ENCODE data around the gene TXNDC17.

Gene TXNDC17

GRCh38 chr17:6677158-6677831 is 36.4 kb downstream of the TXNDC17 start:
- H3K4me3 ChIP-seq (replicated peaks; ENCODE audit: low read depth, low read length) = no peak overlapping the region
- no peak for DNase-seq (ENCODE audit: low read depth)

GRCh38 chr17:6677946-6678345 is 37.1 kb downstream of the TXNDC17 start:
- no peak for TF ChIP-seq CTCF (IDR thresholded peaks at IDR 0.05; ENCODE audit: low read length, missing control alignments)
- no peak for DNase-seq (ENCODE audit: low read depth)
- no peak overlapping the region for H3K4me3 ChIP-seq (replicated peaks; ENCODE audit: low read depth, low read length)

More at GRCh38 chr17:6677158-6677831, 36.4 kb downstream of the TXNDC17 start:
- no peak for TF ChIP-seq CTCF (IDR thresholded peaks at IDR 0.05; ENCODE audit: low read length, missing control alignments)

- no peak for TF ChIP-seq CTCF (IDR thresholded peaks at IDR 0.05; ENCODE audit: low read length, missing control alignments)
- no peak overlapping the region for H3K4me3 ChIP-seq (replicated peaks; ENCODE audit: low read depth, low read length)
- DNase-seq (ENCODE audit: low read depth) = no peak
Measured at GRCh38 chr17:6679241-6679640, 38.4 kb downstream of the TXNDC17 start.

GRCh38 chr17:6681176-6681575 is 40.3 kb downstream of the TXNDC17 start:
- no peak overlapping the region for H3K4me3 ChIP-seq (replicated peaks; ENCODE audit: low read depth, low read length)
- DNase-seq (ENCODE audit: low read depth) = no peak
- TF ChIP-seq CTCF (IDR thresholded peaks at IDR 0.05; ENCODE audit: low read length, missing control alignments) = no peak

- H3K4me3 ChIP-seq (replicated peaks; ENCODE audit: low read depth, low read length) = no peak overlapping the region
- no peak for TF ChIP-seq CTCF (IDR thresholded peaks at IDR 0.05; ENCODE audit: low read length, missing control alignments)
- DNase-seq (ENCODE audit: low read depth) = no peak
Measured at GRCh38 chr17:6681671-6682070, 40.8 kb downstream of the TXNDC17 start.

GRCh38 chr17:6682339-6682738 is 41.5 kb downstream of the TXNDC17 start:
- no peak for TF ChIP-seq CTCF (IDR thresholded peaks at IDR 0.05; ENCODE audit: low read length, missing control alignments)
- no peak overlapping the region for H3K4me3 ChIP-seq (replicated peaks; ENCODE audit: low read depth, low read length)
- no peak for DNase-seq (ENCODE audit: low read depth)

GRCh38 chr17:6683081-6683684 is 42.3 kb downstream of the TXNDC17 start:
- TF ChIP-seq CTCF (IDR thresholded peaks at IDR 0.05; ENCODE audit: low read length, missing control alignments) = no peak
- H3K4me3 ChIP-seq (replicated peaks; ENCODE audit: low read depth, low read length) = no peak overlapping the region

More at GRCh38 chr17:6683081-6683684, 42.3 kb downstream of the TXNDC17 start:
- DNase-seq (ENCODE audit: low read depth) = no peak

Measured in fibroblast of pulmonary artery (primary cell).